ENCODE data around the gene COL18A1.

The COL18A1 gene

DNA sequence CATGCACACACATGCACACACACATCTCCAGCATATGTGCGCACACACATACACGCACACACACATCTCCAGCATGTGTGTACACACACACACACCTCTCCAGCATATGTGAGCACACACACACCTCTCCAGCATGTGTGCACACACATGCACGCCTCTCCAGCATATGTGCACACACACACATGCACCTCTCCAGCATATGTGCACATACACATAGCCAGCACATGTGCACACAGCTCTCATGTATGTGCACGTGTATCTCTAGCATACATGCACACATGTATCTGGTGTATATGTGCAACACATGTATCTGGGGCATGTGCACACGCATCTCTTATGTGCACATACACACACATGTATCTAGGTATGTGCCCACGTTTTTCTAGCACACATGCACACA lies 79.4 kb downstream of the COL18A1 start:
- TF ChIP-seq, protein P1, sequence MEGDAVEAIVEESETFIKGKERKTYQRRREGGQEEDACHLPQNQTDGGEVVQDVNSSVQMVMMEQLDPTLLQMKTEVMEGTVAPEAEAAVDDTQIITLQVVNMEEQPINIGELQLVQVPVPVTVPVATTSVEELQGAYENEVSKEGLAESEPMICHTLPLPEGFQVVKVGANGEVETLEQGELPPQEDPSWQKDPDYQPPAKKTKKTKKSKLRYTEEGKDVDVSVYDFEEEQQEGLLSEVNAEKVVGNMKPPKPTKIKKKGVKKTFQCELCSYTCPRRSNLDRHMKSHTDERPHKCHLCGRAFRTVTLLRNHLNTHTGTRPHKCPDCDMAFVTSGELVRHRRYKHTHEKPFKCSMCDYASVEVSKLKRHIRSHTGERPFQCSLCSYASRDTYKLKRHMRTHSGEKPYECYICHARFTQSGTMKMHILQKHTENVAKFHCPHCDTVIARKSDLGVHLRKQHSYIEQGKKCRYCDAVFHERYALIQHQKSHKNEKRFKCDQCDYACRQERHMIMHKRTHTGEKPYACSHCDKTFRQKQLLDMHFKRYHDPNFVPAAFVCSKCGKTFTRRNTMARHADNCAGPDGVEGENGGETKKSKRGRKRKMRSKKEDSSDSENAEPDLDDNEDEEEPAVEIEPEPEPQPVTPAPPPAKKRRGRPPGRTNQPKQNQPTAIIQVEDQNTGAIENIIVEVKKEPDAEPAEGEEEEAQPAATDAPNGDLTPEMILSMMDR (IDR thresholded peaks at IDR 0.05; ENCODE audit: low read depth, low read length) = no peak
- H3K4me3 ChIP-seq (ENCODE audit: low read depth, low read length) = no peak overlapping the region
- DNase-seq (ENCODE audit: low read depth, low spot score) = no peak
- in situ Hi-C loops (cut with HindIII; ENCODE audit: low sequenced_read_pairs) = no loop called here

DNA sequence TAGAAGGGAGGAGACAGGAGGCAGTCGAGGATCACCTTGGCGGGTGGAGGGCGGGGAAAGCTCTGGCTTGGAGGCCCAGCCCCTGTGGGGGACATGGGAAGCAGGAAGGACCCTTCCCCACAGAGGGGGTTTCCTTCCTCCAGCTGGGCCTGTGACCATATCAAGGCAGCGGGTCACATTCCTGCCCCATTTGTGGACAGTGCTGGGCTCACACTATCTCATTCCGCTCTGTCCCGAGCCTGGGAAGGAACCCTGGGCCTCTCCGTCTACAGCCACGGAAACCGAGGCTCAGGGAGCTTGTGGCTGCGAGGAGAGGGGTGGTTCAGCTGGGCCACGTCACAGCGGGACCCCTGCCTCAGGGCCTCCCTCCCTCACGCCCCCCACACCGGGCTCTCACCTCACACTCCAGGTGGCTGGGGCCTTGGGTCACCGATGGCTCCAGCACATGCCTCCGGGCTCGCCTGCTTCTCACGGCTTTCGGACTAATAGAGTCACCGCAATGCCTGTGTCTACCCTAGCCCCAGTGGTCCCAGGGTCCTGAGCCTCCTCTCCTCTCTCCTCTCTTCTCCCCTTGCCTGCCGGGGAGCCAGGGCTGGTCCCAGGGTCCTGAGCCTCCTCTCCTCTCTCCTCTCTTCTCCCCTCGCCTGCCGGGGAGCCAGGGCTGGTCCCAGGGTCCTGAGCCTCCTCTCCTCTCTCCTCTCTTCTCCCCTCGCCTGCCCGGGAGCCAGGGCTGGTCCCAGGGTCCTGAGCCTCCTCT lies 80.9 kb downstream of the COL18A1 start:
- no peak for DNase-seq (ENCODE audit: low read depth, low spot score)
- TF ChIP-seq, protein P1 (IDR thresholded peaks at IDR 0.05; ENCODE audit: low read depth, low read length) = no peak
- in situ Hi-C loops (cut with HindIII; ENCODE audit: low sequenced_read_pairs) = no loop called here
- H3K4me3 ChIP-seq (ENCODE audit: low read depth, low read length) = no peak overlapping the region

DNA sequence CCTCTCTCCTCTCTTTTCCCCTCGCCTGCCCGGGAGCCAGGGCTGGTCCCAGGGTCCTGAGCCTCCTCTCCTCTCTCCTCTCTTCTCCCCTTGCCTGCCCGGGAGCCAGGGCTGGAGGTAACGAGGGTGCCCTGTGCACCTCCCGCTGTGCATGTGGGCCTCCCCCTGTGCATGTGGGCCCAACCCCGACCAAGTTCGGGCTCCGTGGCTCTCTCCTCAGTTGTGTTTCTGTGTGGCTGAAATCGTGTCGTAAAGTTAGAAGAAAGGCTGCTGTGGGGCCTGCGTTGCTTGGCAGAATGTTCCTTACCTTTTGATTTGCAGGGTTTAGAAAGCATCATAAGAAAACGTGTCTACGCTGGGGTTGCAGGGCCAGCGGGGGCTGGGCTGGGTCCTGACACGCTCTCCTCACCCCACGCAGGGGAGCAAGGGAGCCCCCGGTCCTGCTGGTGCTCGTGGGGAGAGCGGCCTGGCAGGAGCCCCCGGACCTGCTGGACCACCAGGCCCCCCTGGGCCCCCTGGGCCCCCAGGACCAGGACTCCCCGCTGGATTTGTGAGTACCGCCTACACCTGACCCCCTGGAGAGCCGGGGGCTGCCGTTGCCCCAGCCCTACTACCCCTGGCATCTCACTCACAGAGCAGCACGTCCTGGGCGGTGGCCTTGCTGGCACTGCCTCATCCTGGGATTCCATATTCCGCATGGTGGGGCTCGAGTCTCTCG lies 81.6 kb downstream of the COL18A1 start:
- in situ Hi-C loops (cut with HindIII; ENCODE audit: low sequenced_read_pairs) = no loop called here
- H3K4me3 ChIP-seq (ENCODE audit: low read depth, low read length) = no peak overlapping the region
- TF ChIP-seq, protein P1 (IDR thresholded peaks at IDR 0.05; ENCODE audit: low read depth, low read length) = no peak
- no peak for DNase-seq (ENCODE audit: low read depth, low spot score)

DNA sequence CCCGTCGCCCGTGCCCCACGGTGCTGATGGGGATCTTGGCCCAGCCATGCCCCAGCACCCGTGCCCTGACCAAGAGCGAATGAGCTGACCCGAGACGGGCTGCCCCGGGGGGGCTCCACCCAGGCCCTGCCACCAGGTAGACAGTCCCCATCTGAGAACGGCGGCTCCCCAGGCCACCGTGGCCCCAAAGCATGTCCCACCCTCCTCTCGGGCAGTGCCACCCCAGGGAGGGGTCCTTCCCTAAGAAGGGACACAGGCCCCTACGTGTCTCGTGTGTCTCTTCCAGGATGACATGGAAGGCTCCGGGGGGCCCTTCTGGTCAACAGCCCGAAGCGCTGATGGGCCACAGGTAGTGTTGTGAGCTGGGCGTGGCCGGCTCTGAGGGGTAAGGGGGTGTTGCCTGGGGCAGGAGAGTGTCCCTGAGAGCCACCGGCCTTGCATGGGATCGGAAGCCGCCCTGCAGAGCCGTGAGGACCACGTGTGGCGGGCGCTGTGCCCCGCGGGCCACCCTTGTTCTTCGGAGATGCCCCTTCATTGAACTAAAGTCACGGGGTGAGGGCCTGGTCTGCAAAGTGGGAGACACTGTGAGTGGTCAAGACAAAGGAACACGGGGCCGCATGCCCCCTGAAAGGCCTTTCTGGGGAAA lies 82.3 kb downstream of the COL18A1 start:
- TF ChIP-seq, protein P1 (IDR thresholded peaks at IDR 0.05; ENCODE audit: low read depth, low read length) = no peak
- no peak for DNase-seq (ENCODE audit: low read depth, low spot score)
- in situ Hi-C loops (cut with HindIII; ENCODE audit: low sequenced_read_pairs) = no loop called here
- no peak overlapping the region for H3K4me3 ChIP-seq (ENCODE audit: low read depth, low read length)

DNA sequence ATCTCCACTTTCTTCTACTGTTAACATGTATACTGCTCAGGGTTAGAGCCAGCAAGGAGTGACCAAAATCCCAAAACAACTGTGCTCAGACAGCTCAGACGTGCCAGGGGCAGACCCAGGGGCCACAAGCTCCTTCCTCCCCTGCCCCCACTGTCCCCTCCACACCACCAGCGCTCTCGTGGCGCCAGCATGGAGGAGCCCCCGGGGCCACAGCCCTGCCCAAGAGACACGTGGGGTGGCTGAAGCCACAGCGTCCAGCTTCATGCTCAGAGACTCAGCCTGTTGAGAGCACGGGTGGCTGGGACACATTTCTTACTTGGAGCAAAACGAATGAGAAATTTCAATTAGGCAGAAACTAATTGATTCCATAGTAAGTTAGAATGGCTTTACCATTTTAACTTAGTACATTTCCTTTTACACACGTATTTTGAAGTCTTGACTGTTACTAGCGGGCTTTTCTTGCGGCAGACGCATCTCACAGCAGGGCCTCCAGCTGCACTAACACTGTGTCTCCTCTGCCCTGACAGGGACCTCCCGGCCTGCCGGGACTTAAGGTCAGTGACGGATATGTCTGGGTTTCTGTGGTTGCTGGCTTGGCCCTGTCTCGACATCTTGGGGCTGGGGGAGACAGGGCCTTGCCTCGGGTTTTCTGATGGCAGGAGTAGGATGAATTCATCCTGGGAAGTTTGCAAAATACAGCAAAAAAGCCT lies 83.1 kb downstream of the COL18A1 start:
- TF ChIP-seq, protein P1 (IDR thresholded peaks at IDR 0.05; ENCODE audit: low read depth, low read length) = no peak
- H3K4me3 ChIP-seq (ENCODE audit: low read depth, low read length) = no peak overlapping the region
- in situ Hi-C loops (cut with HindIII; ENCODE audit: low sequenced_read_pairs) = no loop called here
- DNase-seq (ENCODE audit: low read depth, low spot score) = peak; percentile 64
